GM21423 (cell line): ENCODE results near the gene PLAAT5.

Experiments used
- ATAC-seq: cut with Tn5 transposase; IDR thresholded peaks from one replicate; pipeline ENCODE4 v1.9.1; 2021; ENCODE audit warnings: mild to moderate bottlenecking, moderate library complexity; ENCODE audit not compliant: unreplicated experiment

The PLAAT5 gene

GRCh38 chr11:63516109-63516508 lies 25.1 kb upstream of the PLAAT5 start:
- no peak for ATAC-seq

- no peak for ATAC-seq
Measured at GRCh38 chr11:63512816-63513215, 21.8 kb upstream of the PLAAT5 start.

GRCh38 chr11:63511048-63511748 lies 20.2 kb upstream of the PLAAT5 start:
- ATAC-seq, result no peak

GRCh38 chr11:63510360-63511047 lies 19.5 kb upstream of the PLAAT5 start:
- ATAC-seq, result no peak

GRCh38 chr11:63508745-63509144 lies 17.8 kb upstream of the PLAAT5 start:
- ATAC-seq, result no peak

GRCh38 chr11:63508009-63508408 lies 17.0 kb upstream of the PLAAT5 start:
- no peak for ATAC-seq

GRCh38 chr11:63507511-63507910 lies 16.5 kb upstream of the PLAAT5 start:
- ATAC-seq, result no peak

- ATAC-seq, result no peak
Measured at GRCh38 chr11:63506876-63507275, 15.9 kb upstream of the PLAAT5 start.

GRCh38 chr11:63505857-63506528 lies 15.0 kb upstream of the PLAAT5 start, which contains the start of gene LGALS12:
LGALS12 (plus strand) TSS chr11:63506084; CDS start chr11:63506459, 375 bp downstream.
- ATAC-seq, result no peak

- no peak for ATAC-seq
Measured at GRCh38 chr11:63504933-63505586, 14.1 kb upstream of the PLAAT5 start.

GRCh38 chr11:63504054-63504453 lies 13.1 kb upstream of the PLAAT5 start:
- ATAC-seq, result no peak

- no peak for ATAC-seq
Measured at GRCh38 chr11:63503492-63503891, 12.5 kb upstream of the PLAAT5 start.

GRCh38 chr11:63502252-63502820 lies 11.4 kb upstream of the PLAAT5 start:
- ATAC-seq, result no peak

GRCh38 chr11:63501236-63501635 lies 10.3 kb upstream of the PLAAT5 start:
- no peak for ATAC-seq

- no peak for ATAC-seq
Measured at GRCh38 chr11:63499874-63500273, 8.9 kb upstream of the PLAAT5 start.

- ATAC-seq, result no peak
Measured at GRCh38 chr11:63494975-63495374, 4.0 kb upstream of the PLAAT5 start.

GRCh38 chr11:63493127-63493526 lies 2.2 kb upstream of the PLAAT5 start:
- ATAC-seq, result no peak

- no peak for ATAC-seq
Measured at GRCh38 chr11:63492441-63492840, 1.5 kb upstream of the PLAAT5 start.

GRCh38 chr11:63491636-63492372 lies 837 bp upstream of the PLAAT5 start:
- ATAC-seq, result no peak

GRCh38 chr11:63491240-63491587 lies 247 bp upstream of the PLAAT5 start:
- ATAC-seq, result no peak
